Measurements from ENCODE around the gene CCR7. TPM values are rescaled to one million over a fixed set of nuclear protein-coding genes. Genes with fewer than 3 reads are reported as not detected.
A peak's percentile ranks its signal among the peaks of the same experiment; 100 is the strongest.
"Not testable (repeated sequence)": the region's sequence is repeated elsewhere in the genome, so short reads cannot be mapped to it uniquely, and the experiment has no call there.

Gene CCR7
- total RNA-seq, 8 experiments from 2014 or later = 0.32 to 1.6 (median 0.50) TPM; not detected in 1

DNA sequence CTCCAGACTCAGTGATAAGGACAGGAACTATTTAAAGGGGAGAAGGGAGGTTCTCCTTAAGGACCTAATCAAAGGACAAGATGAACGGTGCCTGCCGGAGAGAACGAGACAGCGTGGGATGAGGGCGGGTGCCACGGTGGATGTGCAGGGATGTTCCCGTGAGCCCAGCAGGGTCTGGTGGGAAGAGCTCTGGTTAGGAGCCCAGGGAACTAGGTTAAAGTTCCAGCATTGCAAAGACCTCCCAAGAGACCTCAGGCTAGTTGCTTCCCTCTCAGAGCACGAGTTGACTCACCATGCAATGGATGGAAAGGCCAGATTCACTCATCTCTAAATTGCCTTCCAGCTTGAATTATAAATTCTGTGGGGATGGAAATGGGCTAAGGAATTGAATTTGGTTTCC, 14.7 kb downstream of the CCR7 start:
- 0 to 90% (median 77%) methylated on average over 1 to 8 of the region's 8 CpGs; no CpG with 5 or more reads in 2 of the 10 experiments for WGBS, 10 experiments
- peaks cover 34 to 51% of the 10 kb centered on the region in 2 donors for H3K4me1 ChIP-seq (replicated peaks in 1 of 2)
- no peak overlapping the region for H3K4me3 ChIP-seq
- H3K27ac ChIP-seq = no peak overlapping the region
- ATAC-seq (replicated peaks in 6 of 8) = peak in 2 of 8 experiments; percentile 10
- in situ Hi-C loops (cut with MboI; ENCODE audit: low pct_unique_long_range_greater_than_20kb in 2 of 9, low sequenced_read_pairs in 9 of 9, unreplicated experiment in 9 of 9) = loop anchor here in 1 of 9 experiments (25.0 kb wide), 1 partner anchor 188 kb away; the partner anchor contains the start of gene GJD3

DNA sequence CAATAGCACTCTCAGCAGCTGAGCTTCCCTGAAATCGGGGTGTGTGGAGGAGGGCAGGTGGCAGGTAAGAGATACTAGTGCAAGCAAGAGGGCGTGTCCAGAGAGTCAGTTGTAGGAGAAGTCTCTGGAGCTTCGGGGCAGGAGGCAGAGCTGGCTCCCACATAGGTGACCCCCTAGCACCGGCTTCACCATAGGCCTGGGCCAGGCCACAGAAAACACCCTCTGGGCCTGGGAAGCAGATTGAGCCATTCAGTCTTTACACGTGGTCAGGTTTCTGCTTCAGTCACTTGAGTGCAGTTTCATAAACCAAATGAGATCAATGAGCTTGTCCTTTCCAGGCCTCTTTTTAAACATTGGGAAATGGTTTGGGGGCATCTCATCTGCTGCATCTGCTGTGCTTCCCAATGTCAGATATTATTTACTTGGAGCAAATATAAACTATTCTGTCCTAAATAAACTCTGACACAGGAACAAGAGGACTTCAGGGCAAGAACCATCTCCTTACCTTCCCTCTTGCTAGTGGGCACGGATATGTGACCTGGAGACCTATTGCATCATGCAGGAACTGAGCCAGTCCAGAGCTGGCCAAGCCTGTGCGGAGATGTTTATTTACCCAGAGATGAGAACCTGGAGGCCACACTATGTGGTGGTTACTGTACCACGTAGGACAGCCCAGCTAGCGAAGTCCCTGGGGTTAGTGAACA, 16.1 kb downstream of the CCR7 start:
- peak in 4 of 8 experiments; percentile 6 to 31 (median 21) for ATAC-seq (replicated peaks in 6 of 8)
- 0 to 100% (median 80%) methylated on average over 1 to 6 of the region's 9 CpGs; no CpG with 5 or more reads in 2 of the 10 experiments for WGBS, 10 experiments
- H3K4me3 ChIP-seq = no peak overlapping the region
- H3K27ac ChIP-seq = peak overlapping the region; percentile 33 to 57
- H3K4me1 ChIP-seq (replicated peaks in 1 of 2) = peaks cover 33 to 47% of the 10 kb centered on the region in 2 donors
- in situ Hi-C loops (cut with MboI; ENCODE audit: low pct_unique_long_range_greater_than_20kb in 2 of 9, low sequenced_read_pairs in 9 of 9, unreplicated experiment in 9 of 9) = loop anchor here in 3 of 9 experiments (25.0 kb wide), 2 partner anchors 112 to 187 kb away; partner anchors contain the start of genes GJD3 (in 2 of the 3) and IGFBP4 (in 1 of the 3)

DNA sequence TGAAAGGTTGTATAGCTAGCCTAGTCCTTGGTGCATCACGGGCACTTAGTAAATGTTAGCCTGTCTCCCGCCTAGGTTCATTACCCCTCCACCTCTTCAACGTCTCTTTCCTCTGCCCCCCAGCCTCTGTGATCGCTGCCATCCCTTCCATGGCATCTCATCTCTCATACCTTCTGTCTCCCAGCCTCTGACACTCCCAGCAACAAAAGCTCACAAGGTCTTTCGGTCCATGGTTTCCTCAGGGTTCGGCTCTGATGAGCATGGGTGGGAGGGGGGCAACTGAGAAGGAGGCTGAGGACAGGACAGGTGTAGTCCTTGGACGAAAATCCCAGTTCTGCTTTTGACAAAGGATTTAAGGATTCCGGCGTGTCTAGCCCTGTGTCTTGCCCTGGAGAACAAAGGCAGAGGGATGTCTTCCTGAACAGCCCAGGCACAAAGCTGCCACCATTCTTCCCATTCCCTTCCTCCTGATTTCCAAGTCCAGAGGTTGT, 16.7 kb downstream of the CCR7 start:
- ATAC-seq (replicated peaks in 6 of 8) = no peak
- H3K4me1 ChIP-seq (replicated peaks in 1 of 2) = peaks cover 29 to 44% of the 10 kb centered on the region in 2 donors
- H3K4me3 ChIP-seq = no peak overlapping the region
- peak overlapping the region in 1 of 2 donors; percentile 1 for H3K27ac ChIP-seq
- 56 to 100% (median 90%) methylated on average over 1 to 8 of the region's 9 CpGs; no CpG with 5 or more reads in 3 of the 10 experiments for WGBS, 10 experiments
- in situ Hi-C loops (cut with MboI; ENCODE audit: low pct_unique_long_range_greater_than_20kb in 2 of 9, low sequenced_read_pairs in 9 of 9, unreplicated experiment in 9 of 9) = loop anchor here in 3 of 9 experiments (25.0 kb wide), 2 partner anchors 111 to 186 kb away; partner anchors contain the start of genes GJD3 (in 2 of the 3) and IGFBP4 (in 1 of the 3)

DNA sequence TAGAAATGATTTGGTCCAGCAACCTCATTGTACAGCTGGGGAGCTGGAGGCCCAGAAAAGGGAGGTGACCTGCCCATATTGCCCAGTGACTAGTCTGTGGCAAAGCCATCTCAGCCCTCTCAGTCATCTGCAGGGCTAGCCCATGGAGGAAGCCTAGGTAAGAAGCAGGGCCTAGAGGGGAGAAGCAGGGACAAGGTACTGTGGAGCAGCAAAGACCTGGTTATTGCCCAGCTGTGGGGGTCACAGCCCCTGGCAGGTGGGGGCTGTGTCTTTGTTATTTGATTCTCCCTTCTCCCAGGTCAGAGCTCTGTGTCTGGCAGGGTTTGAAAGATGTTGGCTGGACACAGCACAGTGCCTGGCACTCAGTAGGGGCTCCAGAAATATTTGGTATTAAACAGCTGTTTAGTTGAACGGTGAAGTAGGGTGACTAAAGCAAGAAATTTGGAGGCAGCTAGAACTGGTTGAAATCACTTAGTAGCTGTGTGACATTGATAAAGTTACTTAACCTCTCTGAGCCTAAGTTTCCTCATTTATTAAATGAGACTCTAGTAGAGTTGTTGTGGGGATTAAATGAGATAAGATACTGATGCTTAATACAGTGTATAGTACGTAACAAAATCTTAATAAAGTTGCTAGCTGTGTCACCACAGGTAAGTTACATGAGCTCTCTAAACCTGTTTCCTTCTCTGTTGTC, 17.3 kb downstream of the CCR7 start:
- peak overlapping the region in 1 of 2 donors; percentile 8 for H3K27ac ChIP-seq
- ATAC-seq (replicated peaks in 6 of 8) = no peak
- in situ Hi-C loops (cut with MboI; ENCODE audit: low pct_unique_long_range_greater_than_20kb in 2 of 9, low sequenced_read_pairs in 9 of 9, unreplicated experiment in 9 of 9) = loop anchor here in 3 of 9 experiments (25.0 kb wide), 2 partner anchors 111 to 186 kb away; partner anchors contain the start of genes GJD3 (in 2 of the 3) and IGFBP4 (in 1 of the 3)

DNA sequence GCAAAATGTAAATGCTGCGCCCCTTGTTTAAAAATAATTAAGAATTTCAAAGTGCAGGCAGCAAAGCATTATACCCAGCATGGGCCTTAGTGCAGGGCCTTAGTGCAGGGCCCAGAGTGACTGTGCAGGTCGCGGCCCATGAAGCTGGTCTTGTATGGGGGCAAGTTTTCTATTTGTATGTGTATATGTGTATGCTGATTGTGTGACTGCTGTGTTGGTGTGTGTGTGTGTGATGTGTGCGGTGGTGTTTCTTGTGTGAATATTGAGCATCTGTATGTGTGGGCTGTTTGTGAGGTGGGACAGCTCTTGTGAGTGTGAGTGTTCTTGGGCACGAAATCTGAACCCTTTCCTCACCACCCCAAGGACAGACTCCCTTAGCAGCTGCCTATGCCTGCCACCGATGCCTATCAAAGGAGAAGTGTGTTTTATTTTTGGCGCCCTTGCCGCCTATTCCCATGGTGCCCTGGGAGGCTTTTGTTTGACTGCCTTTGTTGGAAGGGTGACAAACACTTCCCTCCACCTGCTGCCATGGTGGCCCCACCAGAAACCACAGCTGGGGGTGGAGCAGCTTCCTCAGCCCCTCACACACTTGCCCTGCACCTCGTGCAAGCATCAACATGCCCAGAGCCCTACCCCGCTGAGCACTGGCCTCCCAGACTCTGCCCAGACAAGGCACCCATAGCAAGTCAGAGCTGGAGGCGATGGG, 18.0 kb downstream of the CCR7 start:
- H3K4me3 ChIP-seq = no peak overlapping the region
- H3K27ac ChIP-seq = no peak overlapping the region
- peak in 5 of 8 experiments; percentile 18 to 39 (median 35) for ATAC-seq (replicated peaks in 6 of 8)
- peaks cover 34 to 47% of the 10 kb centered on the region in 2 donors for H3K4me1 ChIP-seq (replicated peaks in 1 of 2)
- in situ Hi-C loops (cut with MboI; ENCODE audit: low pct_unique_long_range_greater_than_20kb in 2 of 9, low sequenced_read_pairs in 9 of 9, unreplicated experiment in 9 of 9) = loop anchor here in 3 of 9 experiments (25.0 kb wide), 2 partner anchors 110 to 185 kb away; partner anchors contain the start of genes GJD3 (in 2 of the 3) and IGFBP4 (in 1 of the 3)
- 30 to 89% (median 76%) methylated on average over 2 to 7 of the region's 11 CpGs; no CpG with 5 or more reads in 2 of the 10 experiments for WGBS, 10 experiments

More for the DNA sequence above, 17.3 kb downstream of the CCR7 start:
- H3K4me3 ChIP-seq = no peak overlapping the region
- peaks cover 32 to 46% of the 10 kb centered on the region in 2 donors for H3K4me1 ChIP-seq (replicated peaks in 1 of 2)
- 62 to 100% (median 78%) methylated on average over 1 to 2 of the region's 2 CpGs; no CpG with 5 or more reads in 4 of the 10 experiments for WGBS, 10 experiments

DNA sequence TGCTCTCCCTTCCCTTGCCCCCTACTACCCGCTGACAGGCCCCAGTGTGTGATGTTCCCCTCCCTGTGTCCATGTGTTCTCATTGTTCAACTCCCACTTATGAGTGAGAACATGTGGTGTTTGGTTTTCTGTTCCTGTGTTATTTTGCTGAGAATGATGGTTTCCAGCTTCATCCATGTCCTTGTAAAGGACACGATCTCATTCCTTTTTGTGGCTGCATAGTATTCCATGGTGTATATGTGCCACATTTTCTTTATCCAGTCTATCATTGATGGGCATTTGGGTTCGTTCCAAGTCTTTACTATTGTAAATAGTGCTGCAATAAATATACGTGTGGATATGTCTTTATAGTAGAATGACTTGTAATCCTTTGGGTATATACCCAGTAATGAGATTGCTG, 18.8 kb downstream of the CCR7 start:
- peaks cover 36 to 49% of the 10 kb centered on the region in 2 donors for H3K4me1 ChIP-seq (replicated peaks in 1 of 2)
- WGBS, 10 experiments = 63 to 100% (median 82%) methylated on average over 1 to 4 of the region's 4 CpGs; no CpG with 5 or more reads in 3 of the 10 experiments
- in situ Hi-C loops (cut with MboI; ENCODE audit: low pct_unique_long_range_greater_than_20kb in 2 of 9, low sequenced_read_pairs in 9 of 9, unreplicated experiment in 9 of 9) = loop anchor here in 3 of 9 experiments (25.0 kb wide), 2 partner anchors 109 to 184 kb away; partner anchors contain the start of genes GJD3 (in 2 of the 3) and IGFBP4 (in 1 of the 3)
- not testable (repeated sequence) for H3K4me3 ChIP-seq; ATAC-seq (replicated peaks in 6 of 8); H3K27ac ChIP-seq

DNA sequence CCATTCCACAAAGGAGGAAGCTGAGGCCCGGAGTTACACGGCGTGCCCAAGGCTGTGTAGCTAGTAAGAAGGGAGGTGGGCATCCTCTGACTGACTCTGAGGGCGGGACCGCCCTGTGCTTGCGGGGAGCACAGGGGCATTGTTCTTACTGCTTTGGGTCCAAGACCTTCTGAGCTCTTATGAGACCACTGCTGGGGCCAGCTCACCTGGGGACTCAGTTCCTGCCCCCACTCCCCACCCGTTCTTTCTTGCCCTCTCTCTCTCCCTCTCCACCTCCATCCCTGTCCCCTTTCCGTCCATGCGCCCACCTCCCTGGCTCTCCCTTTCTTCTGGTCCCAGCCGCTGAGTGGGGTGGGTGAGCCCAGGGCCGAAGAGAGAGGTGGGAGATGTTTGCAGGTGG, 19.6 kb downstream of the CCR7 start:
- WGBS, 10 experiments = 80 to 100% (median 95%) methylated on average over 1 to 7 of the region's 11 CpGs; no CpG with 5 or more reads in 6 of the 10 experiments
- H3K27ac ChIP-seq = no peak overlapping the region
- in situ Hi-C loops (cut with MboI; ENCODE audit: low pct_unique_long_range_greater_than_20kb in 2 of 9, low sequenced_read_pairs in 9 of 9, unreplicated experiment in 9 of 9) = loop anchor here in 3 of 9 experiments (25.0 kb wide), 2 partner anchors 108 to 183 kb away; partner anchors contain the start of genes GJD3 (in 2 of the 3) and IGFBP4 (in 1 of the 3)
- ATAC-seq (replicated peaks in 6 of 8) = no peak
- H3K4me3 ChIP-seq = no peak overlapping the region
- H3K4me1 ChIP-seq (replicated peaks in 1 of 2) = peaks cover 42 to 55% of the 10 kb centered on the region in 2 donors

DNA sequence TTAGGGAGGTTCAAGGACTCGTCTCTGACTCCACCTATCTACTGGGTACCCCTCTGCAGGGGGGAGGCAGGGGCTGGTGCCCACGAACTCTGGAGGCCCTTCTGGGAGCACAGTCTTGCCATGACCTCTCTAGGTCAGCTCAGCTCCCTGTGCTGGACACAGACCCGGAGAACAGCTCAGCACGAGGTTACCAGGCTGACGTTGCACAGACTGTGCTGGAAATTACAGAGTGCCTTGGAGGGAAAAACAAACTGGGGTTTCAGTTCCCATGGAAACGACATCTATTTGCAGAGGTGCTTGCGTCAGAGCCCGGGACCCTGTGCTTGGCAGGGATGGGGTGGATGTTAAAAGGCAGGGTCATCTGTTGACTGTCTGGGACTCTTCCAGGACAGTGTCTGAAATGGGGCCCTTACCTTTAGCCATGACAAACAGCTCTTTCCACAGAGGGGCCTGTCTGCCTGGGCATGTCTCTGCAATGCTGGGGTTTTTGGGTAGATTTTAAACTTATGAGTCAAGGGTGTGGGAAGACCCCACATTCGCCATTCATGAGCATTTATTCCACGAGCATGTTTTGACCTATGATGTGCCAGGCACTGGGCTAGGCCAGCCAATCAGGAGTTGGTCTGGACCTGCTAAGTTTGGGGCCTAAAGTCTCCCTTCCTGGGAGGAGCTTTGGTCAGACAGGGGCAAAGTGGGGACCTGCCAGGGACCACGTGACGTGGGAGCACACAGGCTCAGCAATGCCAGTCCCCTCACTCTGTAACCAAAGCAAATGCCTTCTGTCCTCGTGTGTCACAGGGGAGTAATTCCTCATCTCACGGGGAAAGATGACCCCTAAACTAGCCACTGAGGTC, 22.5 kb downstream of the CCR7 start:
- peaks cover 29 to 38% of the 10 kb centered on the region in 2 donors for H3K4me1 ChIP-seq (replicated peaks in 1 of 2)
- ATAC-seq (replicated peaks in 6 of 8) = peak; percentile 80 to 96 (median 92)
- 20 to 100% (median 53%) methylated on average over 1 to 9 of the region's 14 CpGs; no CpG with 5 or more reads in 4 of the 10 experiments for WGBS, 10 experiments
- H3K27ac ChIP-seq = peak overlapping the region; percentile 87 to 89
- H3K4me3 ChIP-seq = no peak overlapping the region
- in situ Hi-C loops (cut with MboI; ENCODE audit: low pct_unique_long_range_greater_than_20kb in 2 of 9, low sequenced_read_pairs in 9 of 9, unreplicated experiment in 9 of 9) = loop anchor here in 3 of 9 experiments (25.0 kb wide), 2 partner anchors 105 to 180 kb away; partner anchors contain the start of genes GJD3 (in 2 of the 3) and IGFBP4 (in 1 of the 3)

DNA sequence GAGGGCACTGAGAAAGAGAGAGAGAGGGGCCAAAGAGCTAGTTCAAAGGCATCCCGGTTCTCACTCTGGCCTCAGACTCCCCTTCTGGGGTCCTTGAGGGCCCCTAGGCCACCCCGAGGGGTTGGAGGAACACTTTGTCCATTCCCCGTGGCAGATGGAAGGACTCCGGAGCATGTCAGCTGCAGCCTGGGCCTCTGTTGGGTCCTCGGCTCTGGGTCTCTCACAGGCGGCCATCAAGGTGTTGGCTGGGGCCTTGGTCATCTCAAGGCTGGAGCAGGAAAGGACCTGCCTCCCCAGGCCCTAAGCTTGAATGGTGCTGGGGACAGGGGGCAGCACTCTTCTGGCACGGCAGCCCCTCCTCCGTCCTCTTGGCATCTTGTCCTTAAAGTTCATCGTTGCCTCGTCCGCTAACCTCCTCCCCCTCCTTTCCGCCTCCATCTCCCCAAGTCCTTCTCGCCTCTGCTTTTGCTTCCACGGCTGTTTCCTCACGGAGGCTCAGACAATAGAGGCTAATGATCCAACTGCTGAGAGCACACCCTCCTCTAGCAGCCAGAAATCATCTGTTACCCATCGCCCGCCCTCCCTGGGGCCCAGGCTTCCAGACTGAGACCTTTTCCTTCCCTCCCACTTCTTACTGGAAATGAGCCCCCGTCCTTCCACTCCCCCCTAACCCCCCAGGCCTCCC, 23.3 kb downstream of the CCR7 start:
- ATAC-seq (replicated peaks in 6 of 8) = peak; percentile 40 to 81 (median 70)
- Histone ChIP-seq H3K4me1 (replicated peaks in 1 of 2) (peaks cover 28 to 31% of the 10 kb centered on the region in 2 donors), H3K27ac (peak overlapping the region; percentile 87 to 89), H3K4me3 (no peak overlapping the region)
- WGBS, 10 experiments = 30 to 100% (median 70%) methylated on average over 1 to 5 of the region's 18 CpGs; no CpG with 5 or more reads in 2 of the 10 experiments
- in situ Hi-C loops (cut with MboI; ENCODE audit: low pct_unique_long_range_greater_than_20kb in 2 of 9, low sequenced_read_pairs in 9 of 9, unreplicated experiment in 9 of 9) = loop anchor here in 3 of 9 experiments (25.0 kb wide), 2 partner anchors 105 to 180 kb away; partner anchors contain the start of genes GJD3 (in 2 of the 3) and IGFBP4 (in 1 of the 3)

DNA sequence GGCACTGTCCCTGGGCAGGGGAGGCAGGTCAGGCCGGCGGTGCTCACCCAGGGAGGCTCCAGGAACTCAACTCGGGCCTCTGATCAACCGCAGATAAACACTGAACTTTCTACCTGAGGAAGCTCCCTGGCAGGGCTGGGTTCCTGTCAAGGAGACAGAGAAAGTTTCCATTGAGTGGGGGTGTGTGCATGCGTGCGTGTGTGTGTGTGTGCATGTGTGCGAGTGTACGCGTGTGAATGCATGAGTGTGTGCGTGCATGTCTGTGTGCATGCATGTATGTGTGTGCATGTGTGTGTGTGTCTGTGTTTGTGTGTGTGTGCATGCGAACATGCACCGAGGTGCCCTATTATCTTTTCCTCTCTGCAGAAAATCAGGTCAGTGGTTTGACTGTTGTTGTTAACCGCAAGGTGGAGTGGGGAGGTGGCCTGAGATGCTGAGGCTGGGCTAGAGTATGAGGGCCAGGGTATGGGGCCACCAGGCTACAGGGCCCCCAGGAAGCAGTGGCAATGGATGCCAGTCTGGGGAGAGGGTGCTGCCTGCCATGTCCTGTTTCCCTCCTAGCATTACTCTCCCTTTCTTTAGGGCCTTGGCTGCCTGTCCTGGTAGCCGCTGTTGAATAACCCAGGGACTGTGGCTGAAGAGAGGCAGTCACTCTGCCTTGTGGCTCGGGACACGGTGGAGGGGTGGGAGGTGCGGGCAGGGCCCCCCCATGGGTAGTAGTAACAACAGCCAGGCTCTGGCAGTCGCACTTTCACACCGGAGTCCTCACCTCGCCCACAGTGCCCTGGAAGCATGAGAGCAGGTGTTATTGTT, 24.0 kb downstream of the CCR7 start:
- WGBS, 10 experiments = 83 to 100% (median 92%) methylated on average over 3 to 12 of the region's 20 CpGs; no CpG with 5 or more reads in 4 of the 10 experiments
- no peak overlapping the region for H3K4me3 ChIP-seq
- H3K4me1 ChIP-seq (replicated peaks in 1 of 2) = peaks cover 28 to 31% of the 10 kb centered on the region in 2 donors
- in situ Hi-C loops (cut with MboI; ENCODE audit: low pct_unique_long_range_greater_than_20kb in 2 of 9, low sequenced_read_pairs in 9 of 9, unreplicated experiment in 9 of 9) = loop anchor here in 3 of 9 experiments (25.0 kb wide), 2 partner anchors 104 to 179 kb away; partner anchors contain the start of genes GJD3 (in 2 of the 3) and IGFBP4 (in 1 of the 3)
- ATAC-seq (replicated peaks in 6 of 8) = no peak
- peak overlapping the region; percentile 87 to 89 for H3K27ac ChIP-seq

Data from motor neuron (in vitro differentiated cells).